Measurements from ENCODE around the gene KLHL35. TPM values are rescaled to one million over a fixed set of nuclear protein-coding genes. Genes with fewer than 3 reads are reported as not detected.
A peak's percentile ranks its signal among the peaks of the same experiment; 100 is the strongest.

The KLHL35 gene
- total and polyA plus RNA-seq, 4 donors: 0.62 to 2.4 (median 1.7) TPM

DNA sequence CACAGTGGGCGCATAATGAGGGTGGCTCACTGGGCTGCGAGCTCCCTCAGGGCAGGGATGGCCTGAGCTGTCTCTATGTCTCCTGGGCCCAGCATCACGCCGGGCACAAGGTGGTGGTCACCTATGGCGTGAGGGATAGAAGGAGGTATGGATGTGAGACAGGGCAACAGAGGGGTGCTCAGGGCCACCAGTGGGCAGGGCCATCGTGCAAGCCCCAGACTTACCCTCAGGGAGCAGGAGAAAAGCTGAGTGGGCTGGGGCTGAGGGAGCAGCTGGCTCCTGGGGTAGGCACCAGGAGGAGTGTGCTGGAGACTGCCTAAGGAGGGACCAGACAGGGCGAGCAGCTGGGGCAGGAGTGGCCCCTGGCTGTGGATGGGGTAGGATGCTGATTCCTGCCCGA, 34.3 kb upstream of the KLHL35 start:
- Histone ChIP-seq H3K36me3 (ENCODE audit: control insufficient read depth in 4 of 4, insufficient read depth in 4 of 4, low read length in 4 of 4) (no peaks in the 10 kb centered on the region), H3K27ac (ENCODE audit: low read depth in 1 of 2, low read length in 1 of 2) (no peak overlapping the region), H3K4me1 (ENCODE audit: control insufficient read depth in 5 of 5, insufficient read depth in 5 of 5, low read length in 5 of 5) (peaks cover 0 to 42% (median 26%) of the 10 kb centered on the region in 5 donors), H3K9me3 (ENCODE audit: control insufficient read depth in 4 of 4, insufficient read depth in 3 of 4, low read length in 3 of 4) (no peaks in the 10 kb centered on the region), H3K9ac (ENCODE audit: insufficient read depth in 1 of 2, low read length in 2 of 2) (no peak overlapping the region), H3K4me3 (no peak overlapping the region), H3K27me3 (ENCODE audit: control insufficient read depth in 3 of 3, insufficient read depth in 3 of 3, low read length in 2 of 3) (no peaks in the 10 kb centered on the region)
- DNase-seq (no peak), ATAC-seq (ENCODE audit: insufficient read depth, low FRiP score) (no peak)
- 94 to 96% methylated on average over 8 of the region's 8 CpGs for WGBS, 2 donors
- TF ChIP-seq, protein P1, sequence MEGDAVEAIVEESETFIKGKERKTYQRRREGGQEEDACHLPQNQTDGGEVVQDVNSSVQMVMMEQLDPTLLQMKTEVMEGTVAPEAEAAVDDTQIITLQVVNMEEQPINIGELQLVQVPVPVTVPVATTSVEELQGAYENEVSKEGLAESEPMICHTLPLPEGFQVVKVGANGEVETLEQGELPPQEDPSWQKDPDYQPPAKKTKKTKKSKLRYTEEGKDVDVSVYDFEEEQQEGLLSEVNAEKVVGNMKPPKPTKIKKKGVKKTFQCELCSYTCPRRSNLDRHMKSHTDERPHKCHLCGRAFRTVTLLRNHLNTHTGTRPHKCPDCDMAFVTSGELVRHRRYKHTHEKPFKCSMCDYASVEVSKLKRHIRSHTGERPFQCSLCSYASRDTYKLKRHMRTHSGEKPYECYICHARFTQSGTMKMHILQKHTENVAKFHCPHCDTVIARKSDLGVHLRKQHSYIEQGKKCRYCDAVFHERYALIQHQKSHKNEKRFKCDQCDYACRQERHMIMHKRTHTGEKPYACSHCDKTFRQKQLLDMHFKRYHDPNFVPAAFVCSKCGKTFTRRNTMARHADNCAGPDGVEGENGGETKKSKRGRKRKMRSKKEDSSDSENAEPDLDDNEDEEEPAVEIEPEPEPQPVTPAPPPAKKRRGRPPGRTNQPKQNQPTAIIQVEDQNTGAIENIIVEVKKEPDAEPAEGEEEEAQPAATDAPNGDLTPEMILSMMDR (IDR thresholded peaks at IDR 0.05; ENCODE audit: control extremely low read depth, extremely low read depth): no peak

DNA sequence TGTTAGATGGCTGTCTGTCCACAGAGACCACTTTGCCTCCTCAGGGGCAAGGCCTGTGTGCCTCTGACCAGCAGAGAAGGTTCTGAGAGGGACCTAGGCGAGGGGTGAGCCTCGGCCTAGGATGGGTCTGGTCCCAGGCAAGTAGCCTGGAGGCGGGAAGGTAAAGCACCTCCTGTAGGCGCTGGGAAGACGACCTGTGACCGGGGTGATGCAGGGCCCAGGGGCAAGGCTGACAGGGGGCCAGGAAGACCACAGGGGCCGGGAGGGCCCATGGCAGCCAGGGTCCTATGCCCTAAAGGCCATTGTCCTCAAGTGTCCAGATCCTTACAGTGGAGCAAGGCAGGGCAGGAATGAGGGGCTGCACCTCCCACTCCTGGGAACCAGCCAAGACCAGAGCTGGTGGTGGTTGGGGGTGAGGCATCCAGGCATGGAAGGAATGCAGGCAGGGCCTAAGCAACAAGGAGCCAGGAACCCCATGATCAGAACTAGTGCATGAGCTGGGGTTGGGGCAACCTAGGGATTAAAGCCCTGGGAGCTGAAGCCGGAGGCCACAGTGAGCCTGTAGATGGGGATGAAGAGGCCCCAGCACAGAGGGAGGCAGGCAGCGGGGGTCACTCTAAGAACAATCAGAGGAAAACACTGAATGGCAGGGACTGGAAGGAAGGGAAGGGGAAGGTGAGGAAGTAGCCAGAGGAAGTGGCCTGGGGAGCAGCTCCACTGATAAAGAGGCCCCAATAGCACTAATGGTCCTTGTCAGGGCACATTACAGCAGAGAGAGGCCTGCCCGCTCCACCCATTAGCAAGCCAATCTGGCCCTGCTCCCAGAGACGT, 32.9 kb upstream of the KLHL35 start:
- Histone ChIP-seq H3K9me3 (ENCODE audit: control insufficient read depth in 4 of 4, insufficient read depth in 3 of 4, low read length in 3 of 4) (no peaks in the 10 kb centered on the region), H3K27ac (ENCODE audit: low read depth in 1 of 2, low read length in 1 of 2) (peak overlapping the region in 1 of 2 donors; percentile 34), H3K27me3 (ENCODE audit: control insufficient read depth in 3 of 3, insufficient read depth in 3 of 3, low read length in 2 of 3) (no peaks in the 10 kb centered on the region), H3K9ac (ENCODE audit: insufficient read depth in 1 of 2, low read length in 2 of 2) (no peak overlapping the region), H3K4me1 (ENCODE audit: control insufficient read depth in 5 of 5, insufficient read depth in 5 of 5, low read length in 5 of 5) (peaks cover 0 to 42% (median 25%) of the 10 kb centered on the region in 5 donors), H3K4me3 (no peak overlapping the region), H3K36me3 (ENCODE audit: control insufficient read depth in 4 of 4, insufficient read depth in 4 of 4, low read length in 4 of 4) (no peaks in the 10 kb centered on the region)
- ATAC-seq (ENCODE audit: insufficient read depth, low FRiP score) (no peak), DNase-seq (peak; percentile 45 to 58 (median 50))
- WGBS, 2 donors: 81 to 84% methylated on average over 11 of the region's 11 CpGs
- TF ChIP-seq, protein P1 (IDR thresholded peaks at IDR 0.05; ENCODE audit: control extremely low read depth, extremely low read depth): no peak

DNA sequence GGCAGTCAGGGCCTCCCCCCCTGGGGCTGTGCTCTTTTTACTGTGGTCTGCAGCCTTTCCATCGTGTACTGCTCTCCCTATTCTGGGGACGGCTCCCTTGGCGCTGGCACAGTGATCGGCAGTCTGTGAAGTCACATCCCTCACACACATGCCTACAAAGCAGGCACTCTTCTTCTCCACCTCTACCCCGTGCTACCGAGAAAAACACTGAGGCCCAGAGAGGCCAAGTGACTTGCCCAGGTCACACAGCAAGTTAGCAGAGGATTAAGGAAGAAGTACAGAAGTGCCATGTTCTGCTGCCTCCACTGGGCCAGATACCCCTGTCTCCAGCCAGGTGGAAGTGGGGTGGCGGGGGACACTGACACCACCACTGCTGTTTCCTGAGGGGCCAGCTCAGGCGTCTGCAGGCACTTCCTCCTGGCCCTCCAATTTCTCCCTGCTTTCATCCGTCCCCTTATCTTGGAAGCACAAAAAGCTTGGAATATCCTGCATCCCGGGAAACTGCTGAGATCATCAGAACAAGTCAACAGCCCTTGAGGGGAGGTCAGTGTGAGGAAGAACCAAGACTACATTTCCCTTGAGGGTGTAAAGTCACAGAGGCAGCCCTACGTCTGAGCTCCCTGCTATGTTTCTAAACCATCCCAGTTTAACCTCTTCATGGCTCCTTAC, 30.2 kb upstream of the KLHL35 start:
- TF ChIP-seq, protein P1 (IDR thresholded peaks at IDR 0.05; ENCODE audit: control extremely low read depth, extremely low read depth): no peak
- 51 to 56% methylated on average over 11 of the region's 11 CpGs for WGBS, 2 donors

More for the DNA sequence above, 30.2 kb upstream of the KLHL35 start:
- Histone ChIP-seq H3K9me3 (ENCODE audit: control insufficient read depth in 4 of 4, insufficient read depth in 3 of 4, low read length in 3 of 4) (no peaks in the 10 kb centered on the region), H3K27me3 (ENCODE audit: control insufficient read depth in 3 of 3, insufficient read depth in 3 of 3, low read length in 2 of 3) (no peaks in the 10 kb centered on the region), H3K4me3 (no peak overlapping the region), H3K9ac (ENCODE audit: insufficient read depth in 1 of 2, low read length in 2 of 2) (no peak overlapping the region), H3K4me1 (ENCODE audit: control insufficient read depth in 5 of 5, insufficient read depth in 5 of 5, low read length in 5 of 5) (peaks cover 0 to 32% (median 18%) of the 10 kb centered on the region in 5 donors), H3K27ac (ENCODE audit: low read depth in 1 of 2, low read length in 1 of 2) (no peak overlapping the region), H3K36me3 (ENCODE audit: control insufficient read depth in 4 of 4, insufficient read depth in 4 of 4, low read length in 4 of 4) (no peaks in the 10 kb centered on the region)
- ATAC-seq (ENCODE audit: insufficient read depth, low FRiP score): no peak
- DNase-seq: peak; percentile 35 to 81 (median 66)
